GM12873 (cell line): ENCODE data around the gene LIX1.

Experiments
- TF ChIP-seq, protein P1 (sequence below): IDR thresholded peaks from 2 replicates; pipeline ENCODE4 v1.5.1; 2012; ENCODE audit warnings: low read depth, mild to moderate bottlenecking, moderate library complexity, low read length, control low read depth; ENCODE audit not compliant: insufficient read depth; ENCODE audit errors: missing control alignments

The LIX1 gene

DNA sequence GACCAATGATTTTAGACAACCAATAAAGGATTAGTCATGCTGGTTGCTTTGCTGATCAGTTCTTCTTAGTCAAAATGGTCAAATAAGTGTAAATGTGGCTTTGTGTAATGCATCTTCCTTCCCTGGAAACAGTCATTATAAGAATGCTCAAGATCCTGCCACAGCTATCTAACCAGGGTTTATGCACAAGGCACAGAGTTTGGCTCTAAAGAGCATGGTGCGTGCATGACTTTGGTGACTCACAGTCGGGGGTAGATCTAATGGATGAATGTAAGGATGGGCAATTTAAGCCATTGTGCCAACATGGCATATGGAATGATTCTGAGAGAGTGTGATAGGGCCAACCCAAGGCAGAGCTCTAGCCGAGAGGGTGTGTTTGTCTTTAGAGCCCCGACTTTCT is 6.5 kb downstream of the LIX1 start:
- TF ChIP-seq, protein P1, sequence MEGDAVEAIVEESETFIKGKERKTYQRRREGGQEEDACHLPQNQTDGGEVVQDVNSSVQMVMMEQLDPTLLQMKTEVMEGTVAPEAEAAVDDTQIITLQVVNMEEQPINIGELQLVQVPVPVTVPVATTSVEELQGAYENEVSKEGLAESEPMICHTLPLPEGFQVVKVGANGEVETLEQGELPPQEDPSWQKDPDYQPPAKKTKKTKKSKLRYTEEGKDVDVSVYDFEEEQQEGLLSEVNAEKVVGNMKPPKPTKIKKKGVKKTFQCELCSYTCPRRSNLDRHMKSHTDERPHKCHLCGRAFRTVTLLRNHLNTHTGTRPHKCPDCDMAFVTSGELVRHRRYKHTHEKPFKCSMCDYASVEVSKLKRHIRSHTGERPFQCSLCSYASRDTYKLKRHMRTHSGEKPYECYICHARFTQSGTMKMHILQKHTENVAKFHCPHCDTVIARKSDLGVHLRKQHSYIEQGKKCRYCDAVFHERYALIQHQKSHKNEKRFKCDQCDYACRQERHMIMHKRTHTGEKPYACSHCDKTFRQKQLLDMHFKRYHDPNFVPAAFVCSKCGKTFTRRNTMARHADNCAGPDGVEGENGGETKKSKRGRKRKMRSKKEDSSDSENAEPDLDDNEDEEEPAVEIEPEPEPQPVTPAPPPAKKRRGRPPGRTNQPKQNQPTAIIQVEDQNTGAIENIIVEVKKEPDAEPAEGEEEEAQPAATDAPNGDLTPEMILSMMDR, result no peak

- TF ChIP-seq, protein P1, result no peak
These were observed 7.8 kb downstream of the LIX1 start for GRCh38 chr5:97134634-97135033.

GRCh38 chr5:97133101-97133500 is 9.3 kb downstream of the LIX1 start:
- TF ChIP-seq, protein P1, result no peak

DNA sequence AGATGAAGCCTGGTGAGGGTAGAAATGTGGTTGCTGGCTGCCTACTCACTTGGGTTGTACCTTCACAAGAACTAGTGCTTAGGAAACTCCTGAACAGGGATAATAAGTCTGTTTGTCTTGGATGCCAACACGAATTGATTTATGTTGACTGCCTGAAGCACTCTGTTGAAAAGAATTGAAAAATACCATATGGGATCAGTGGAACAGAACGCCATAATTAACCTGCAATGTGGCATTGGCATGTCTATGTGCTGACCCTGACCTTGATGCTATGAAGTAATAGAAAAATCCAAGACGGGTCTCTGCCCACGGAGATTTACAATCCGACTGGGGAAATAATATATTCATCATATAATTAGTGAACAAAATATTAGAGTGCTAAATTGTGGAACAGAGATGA is 10.5 kb downstream of the LIX1 start:
- TF ChIP-seq, protein P1, result no peak

DNA sequence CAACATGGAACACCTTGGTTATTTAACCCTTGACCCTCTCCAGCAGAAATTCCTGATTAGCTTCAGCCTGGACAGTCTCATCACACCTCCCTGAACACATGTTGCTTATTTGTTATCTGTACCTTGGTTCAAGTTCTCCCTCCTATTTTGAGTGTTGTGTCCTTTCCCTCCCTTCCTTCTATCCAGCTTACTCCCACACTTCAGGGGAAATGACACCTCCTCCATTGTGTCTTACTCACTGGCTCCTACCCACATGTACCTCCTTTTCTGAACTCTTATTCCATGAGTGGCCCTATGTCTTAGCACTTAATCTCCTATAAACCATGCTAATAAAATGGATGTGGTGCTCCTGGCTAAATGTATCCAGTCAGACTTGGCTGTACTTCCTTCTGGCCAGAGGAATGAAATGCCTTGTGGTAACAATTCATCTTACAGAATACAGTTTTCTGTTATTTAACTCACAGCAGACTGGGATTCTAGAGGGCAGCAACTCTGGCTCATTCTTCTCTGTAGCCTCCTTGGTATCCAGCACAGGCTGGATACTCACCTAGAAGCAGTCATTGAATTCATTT is 11.2 kb downstream of the LIX1 start:
- TF ChIP-seq, protein P1, result no peak

GRCh38 chr5:97127727-97128126 is 14.7 kb downstream of the LIX1 start:
- TF ChIP-seq, protein P1, result no peak

DNA sequence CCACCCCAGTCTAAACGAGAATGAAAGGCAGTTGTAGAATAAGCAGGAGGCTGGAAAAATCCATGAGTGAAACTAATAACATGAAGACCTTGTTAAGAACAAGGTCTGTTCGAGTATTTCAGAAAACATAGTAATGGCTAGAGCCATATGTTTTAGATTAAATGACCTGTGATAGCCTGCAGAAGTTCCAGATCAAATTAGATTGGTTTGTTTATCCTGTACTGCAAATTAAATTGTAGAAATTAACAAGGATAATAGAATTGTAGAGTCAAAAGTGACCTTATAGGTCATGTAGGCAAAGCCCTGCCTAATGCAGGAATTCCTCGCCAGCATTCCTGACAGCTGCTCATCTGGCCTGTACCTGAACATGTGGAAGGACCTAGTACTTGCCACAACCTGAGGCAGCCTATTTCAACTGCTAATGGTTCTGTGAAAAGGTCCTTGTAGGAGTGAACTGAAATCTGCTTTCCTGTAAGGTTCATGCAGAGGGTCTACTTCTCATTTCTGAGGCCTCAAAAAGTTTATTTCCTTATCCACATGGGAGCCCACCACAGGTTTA is 17.2 kb downstream of the LIX1 start:
- TF ChIP-seq, protein P1, result no peak
